IPS-18c (cell line): ENCODE measurements around the gene MIA3.
"Not testable (repeated sequence)": the region's sequence is repeated elsewhere in the genome, so short reads cannot be mapped to it uniquely, and the experiment has no call there.

Experiments
- H3K4me3 ChIP-seq: 2 replicates; pipeline ENCODE4 v1.7.0; 2013; ENCODE audit warnings: low read depth, mild to moderate bottlenecking, low read length, moderate library complexity; ENCODE audit not compliant: insufficient read depth
- H3K9me3 ChIP-seq: one replicate; pipeline ENCODE4 v1.6.1; 2013; ENCODE audit warnings: mild to moderate bottlenecking, low read length, moderate library complexity; ENCODE audit not compliant: control insufficient read depth, insufficient read depth

Gene MIA3, protein sequence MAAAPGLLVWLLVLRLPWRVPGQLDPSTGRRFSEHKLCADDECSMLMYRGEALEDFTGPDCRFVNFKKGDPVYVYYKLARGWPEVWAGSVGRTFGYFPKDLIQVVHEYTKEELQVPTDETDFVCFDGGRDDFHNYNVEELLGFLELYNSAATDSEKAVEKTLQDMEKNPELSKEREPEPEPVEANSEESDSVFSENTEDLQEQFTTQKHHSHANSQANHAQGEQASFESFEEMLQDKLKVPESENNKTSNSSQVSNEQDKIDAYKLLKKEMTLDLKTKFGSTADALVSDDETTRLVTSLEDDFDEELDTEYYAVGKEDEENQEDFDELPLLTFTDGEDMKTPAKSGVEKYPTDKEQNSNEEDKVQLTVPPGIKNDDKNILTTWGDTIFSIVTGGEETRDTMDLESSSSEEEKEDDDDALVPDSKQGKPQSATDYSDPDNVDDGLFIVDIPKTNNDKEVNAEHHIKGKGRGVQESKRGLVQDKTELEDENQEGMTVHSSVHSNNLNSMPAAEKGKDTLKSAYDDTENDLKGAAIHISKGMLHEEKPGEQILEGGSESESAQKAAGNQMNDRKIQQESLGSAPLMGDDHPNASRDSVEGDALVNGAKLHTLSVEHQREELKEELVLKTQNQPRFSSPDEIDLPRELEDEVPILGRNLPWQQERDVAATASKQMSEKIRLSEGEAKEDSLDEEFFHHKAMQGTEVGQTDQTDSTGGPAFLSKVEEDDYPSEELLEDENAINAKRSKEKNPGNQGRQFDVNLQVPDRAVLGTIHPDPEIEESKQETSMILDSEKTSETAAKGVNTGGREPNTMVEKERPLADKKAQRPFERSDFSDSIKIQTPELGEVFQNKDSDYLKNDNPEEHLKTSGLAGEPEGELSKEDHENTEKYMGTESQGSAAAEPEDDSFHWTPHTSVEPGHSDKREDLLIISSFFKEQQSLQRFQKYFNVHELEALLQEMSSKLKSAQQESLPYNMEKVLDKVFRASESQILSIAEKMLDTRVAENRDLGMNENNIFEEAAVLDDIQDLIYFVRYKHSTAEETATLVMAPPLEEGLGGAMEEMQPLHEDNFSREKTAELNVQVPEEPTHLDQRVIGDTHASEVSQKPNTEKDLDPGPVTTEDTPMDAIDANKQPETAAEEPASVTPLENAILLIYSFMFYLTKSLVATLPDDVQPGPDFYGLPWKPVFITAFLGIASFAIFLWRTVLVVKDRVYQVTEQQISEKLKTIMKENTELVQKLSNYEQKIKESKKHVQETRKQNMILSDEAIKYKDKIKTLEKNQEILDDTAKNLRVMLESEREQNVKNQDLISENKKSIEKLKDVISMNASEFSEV (N-terminal part only)

DNA sequence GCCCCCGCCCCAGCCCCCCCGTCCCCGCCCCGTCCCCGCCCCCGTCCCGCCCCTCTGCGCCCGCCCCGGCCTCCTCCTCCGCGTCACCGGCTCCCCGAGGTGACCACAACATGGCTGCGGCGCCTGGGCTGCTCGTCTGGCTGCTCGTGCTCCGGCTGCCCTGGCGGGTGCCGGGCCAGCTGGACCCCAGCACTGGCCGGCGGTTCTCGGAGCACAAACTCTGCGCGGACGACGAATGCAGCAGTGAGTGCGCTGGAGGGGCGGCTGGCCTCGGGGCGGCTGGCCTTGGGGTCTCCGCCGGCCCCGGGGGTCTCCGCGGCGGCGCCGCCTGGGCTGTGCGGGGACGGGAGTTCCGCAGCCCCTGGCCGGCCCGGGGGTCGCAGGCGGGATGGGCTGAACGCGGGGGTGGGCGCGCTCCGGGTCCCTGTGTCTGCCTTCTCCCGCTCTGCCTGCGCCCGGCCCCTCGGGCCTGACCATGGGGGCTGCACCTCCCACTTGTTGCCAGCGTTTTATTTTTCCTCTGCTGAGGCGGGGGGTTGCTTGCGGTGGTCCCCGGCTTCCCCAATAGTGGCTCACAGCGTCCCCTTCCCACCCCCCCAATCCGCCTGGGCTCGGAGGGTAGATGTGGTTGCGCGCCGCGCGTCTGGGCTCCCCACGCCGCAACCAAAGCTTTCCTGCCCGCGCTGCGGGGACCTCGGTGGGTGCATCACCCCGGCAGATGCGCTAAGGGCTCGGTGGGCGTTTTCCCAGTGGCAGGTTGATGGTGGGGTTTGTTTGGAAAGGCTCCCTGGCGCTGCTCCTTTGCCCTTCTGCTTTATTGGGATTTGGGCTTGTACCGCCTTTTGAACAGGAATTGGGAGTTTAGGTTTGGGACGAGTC, at the start of gene MIA3:
TSS of gene MIA3 (plus strand) at position 97 of the 879 bp plus-strand sequence. CDS start at position 111, 14 bp downstream.
- Histone ChIP-seq H3K9me3 (no peaks in the 10 kb centered on the region), H3K4me3 (peak within 1 kb of the TSS; percentile 87)

DNA sequence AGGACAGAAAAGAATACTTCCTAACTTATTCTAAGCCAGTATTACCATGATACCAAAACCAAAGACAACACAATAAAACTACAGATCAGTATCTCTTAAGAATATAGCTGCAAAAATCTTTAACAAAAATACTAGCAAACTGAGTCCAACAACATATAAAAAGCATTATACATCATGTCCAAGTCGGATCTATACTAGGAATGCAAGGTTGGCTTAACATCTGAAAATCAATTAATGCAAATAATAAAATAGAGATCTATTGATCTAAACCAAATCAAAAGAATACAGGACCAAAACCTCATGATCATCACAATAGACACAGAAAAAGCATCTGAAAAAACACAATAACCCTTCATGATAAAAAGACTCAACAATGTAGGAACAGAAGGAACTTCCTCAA, 47.1 kb upstream of the MIA3 start:
- Histone ChIP-seq H3K4me3 (no peak overlapping the region), H3K9me3 (no peaks in the 10 kb centered on the region)

DNA sequence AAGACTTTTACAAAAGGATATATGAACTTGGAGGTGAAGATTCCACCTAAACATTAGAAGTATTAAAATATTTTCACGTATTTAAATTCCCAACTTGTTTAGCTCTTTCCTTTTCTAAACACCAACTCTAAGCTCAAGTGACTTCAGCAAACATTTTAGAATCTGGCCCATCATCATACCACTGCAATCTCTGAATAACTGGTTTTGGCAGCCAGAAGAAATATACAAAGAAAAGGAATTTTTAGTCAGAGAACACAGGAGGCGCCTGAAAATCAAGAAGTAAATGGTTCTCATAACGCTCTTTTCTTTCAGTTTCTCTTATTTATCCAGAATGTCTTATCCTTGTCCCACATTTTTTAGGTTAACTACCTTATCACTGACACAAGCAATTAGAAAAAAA, 38.6 kb upstream of the MIA3 start:
- Histone ChIP-seq H3K4me3 (no peak overlapping the region), H3K9me3 (no peaks in the 10 kb centered on the region)

DNA sequence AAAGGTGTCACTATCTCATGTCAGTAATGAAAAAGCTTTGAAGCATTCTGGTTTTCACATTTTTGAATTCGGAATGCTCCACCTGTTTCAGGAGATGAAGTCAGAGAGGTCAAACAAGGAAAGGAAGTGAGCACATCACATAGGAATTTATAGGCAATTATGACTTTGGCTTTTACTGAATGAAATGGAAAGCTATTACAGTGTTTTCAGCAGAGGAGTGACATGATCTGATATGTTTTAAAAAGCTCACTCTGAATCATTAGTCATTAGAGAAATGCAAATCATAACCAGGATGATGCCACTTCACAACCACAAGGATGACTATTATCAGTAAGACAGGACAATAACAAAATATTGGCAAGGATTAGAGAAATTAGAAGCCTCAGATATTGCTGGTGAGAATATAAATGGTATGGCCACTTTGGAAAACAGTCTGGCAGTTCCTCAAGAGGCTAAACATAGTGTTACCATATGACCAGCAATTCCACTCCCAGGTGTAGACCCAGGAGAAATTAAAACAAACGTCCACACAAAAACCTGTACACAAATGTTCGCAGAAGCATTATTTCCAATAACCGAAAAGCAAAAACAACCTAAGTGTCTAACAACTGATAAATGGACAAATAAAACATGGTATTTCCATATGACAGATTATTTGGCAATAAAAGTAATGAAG, 35.7 kb upstream of the MIA3 start:
- no peaks in the 10 kb centered on the region for H3K9me3 ChIP-seq
- H3K4me3 ChIP-seq = no peak overlapping the region

DNA sequence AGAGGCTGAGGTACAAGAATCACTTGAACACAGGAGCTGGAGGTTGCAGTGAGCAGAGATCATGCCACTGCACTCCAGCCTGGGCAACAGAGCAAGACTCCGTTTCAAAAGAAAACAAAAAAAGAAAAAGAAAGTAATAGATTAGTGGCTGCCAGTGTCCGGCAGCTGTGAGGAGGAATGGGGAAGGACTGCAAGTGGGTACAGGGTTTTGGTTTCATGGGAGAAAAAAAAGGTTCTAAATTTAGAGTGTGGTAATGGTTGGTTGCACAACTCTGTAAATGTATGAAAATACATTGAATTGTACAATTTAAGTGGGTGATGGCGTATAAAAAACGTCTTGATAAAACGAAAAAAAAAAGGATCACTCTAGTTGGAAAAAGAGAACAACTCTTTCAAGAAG, 34.8 kb upstream of the MIA3 start:
- Histone ChIP-seq H3K9me3 (no peaks in the 10 kb centered on the region), H3K4me3 (no peak overlapping the region)

DNA sequence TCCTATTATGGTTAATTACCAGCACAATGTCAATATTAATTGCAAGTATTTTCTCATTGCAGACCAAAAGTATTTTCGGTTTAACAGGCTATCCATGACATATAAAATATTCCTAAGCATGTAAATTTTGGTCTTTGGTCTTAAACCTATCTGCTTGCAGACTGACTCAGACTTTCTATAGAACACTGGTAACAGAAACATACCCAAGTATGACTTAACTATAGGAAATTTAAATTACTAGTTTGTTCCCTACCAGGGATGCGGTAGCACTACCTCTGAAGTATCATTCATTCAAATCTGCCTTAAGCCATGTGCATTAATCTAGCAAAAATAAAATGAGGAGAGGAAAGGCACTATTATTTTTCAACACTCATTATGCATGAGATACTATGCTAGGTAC, 31.1 kb upstream of the MIA3 start:
- no peak overlapping the region for H3K4me3 ChIP-seq
- H3K9me3 ChIP-seq = no peaks in the 10 kb centered on the region

DNA sequence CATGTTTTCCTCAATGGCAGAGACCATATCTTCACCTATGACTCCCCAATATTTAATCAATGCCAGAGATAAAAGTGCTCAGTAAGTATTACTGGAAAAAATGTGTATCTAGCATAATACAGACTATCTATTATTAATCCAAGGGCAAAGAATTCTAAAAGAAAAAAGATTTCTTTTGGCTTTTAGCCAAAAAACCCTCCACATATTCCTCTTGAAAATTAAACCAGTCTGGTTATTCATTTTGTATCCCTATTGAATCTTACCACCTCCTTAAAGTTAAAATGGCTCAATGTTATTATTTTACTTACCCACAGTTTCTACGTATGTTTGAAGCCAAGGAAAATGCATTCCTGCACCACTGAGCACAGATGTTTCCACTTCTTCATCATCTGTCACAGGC, 29.8 kb upstream of the MIA3 start:
- Histone ChIP-seq H3K9me3 (no peaks in the 10 kb centered on the region), H3K4me3 (no peak overlapping the region)

DNA sequence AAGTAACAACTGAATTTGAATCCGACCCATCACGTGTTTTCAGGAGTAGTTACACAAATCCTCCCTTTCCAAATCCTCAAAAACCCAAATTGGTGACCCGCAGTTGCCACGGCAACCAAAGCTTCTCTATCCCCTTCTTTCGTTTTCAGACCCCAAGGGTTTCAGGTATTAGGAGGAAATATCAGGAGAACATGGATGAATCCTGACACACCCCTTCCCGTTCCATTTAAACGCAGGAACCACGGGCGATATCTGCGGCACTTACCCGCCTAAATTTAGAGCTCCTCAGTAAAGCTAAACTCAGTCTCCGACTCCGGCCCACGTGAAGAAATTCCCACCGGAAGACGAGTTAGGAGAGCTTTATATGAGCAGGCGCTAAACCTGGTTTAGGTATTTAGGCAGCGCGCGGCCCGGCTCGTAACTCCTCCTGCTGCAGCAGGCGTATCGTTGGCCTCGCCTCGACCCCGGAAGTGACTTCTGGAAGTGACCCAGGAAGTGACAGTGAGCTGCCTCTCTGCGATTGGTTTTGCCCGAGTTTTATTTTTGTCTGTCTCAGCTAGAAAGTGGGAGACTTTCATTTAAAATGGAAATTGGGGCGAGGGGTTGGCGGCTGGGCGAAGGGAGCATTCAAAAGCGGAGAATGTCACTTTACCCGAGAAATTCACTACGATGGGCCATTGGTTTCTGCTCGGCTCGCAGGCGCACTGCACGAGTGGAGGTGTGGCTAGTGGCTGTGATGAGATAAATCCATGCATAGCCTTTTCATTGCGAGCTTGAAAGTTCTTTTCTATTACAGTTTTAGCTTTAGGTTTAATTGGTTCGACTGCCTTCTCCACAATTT, 28.2 kb upstream of the MIA3 start, which contains the start of gene TAF1A:
TSS of gene TAF1A (minus strand) at position 472 of the 841 bp plus-strand sequence.
- Histone ChIP-seq H3K9me3 (no peaks in the 10 kb centered on the region), H3K4me3 (peak within 1 kb of the TSS; percentile 71)

DNA sequence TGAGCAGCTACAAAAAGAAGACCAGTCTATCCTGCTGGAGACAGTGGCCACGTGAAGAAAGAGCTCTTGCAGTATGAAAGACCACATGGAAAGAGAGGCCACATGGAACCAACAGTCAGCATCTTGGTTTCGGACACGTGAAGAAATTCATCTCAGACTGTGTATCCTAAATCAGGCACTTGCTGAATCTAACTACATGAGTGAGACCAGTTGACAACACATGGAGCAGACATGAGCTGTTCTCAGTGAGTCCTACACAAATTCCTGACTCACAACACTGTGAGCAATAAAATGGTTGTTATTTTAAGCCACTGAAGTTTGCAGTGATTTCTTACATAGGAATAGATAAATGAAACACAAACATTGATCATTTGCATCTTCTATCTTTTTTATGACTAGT, 25.7 kb upstream of the MIA3 start:
- H3K9me3 ChIP-seq = no peaks in the 10 kb centered on the region
- no peak overlapping the region for H3K4me3 ChIP-seq

DNA sequence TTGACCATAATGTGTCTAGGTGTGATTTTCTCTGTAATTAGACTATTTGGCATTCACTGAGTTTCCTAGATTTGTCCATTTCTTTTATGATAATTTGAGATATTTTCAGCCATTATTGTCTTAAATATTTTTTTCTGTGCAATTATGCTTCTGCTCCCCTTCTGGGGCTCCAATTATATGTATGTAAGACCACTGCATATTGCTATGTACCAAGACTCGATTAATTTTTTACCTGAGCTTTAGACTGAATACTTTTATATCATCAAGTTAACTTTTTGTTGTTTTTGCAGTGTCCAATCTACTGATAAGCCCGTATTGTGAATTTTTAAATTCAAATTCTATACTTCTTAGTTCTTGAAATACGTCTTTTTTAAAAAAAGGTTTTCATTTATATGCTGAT, 23.1 kb upstream of the MIA3 start:
- Histone ChIP-seq H3K9me3 (no peaks in the 10 kb centered on the region), H3K4me3 (no peak overlapping the region)

DNA sequence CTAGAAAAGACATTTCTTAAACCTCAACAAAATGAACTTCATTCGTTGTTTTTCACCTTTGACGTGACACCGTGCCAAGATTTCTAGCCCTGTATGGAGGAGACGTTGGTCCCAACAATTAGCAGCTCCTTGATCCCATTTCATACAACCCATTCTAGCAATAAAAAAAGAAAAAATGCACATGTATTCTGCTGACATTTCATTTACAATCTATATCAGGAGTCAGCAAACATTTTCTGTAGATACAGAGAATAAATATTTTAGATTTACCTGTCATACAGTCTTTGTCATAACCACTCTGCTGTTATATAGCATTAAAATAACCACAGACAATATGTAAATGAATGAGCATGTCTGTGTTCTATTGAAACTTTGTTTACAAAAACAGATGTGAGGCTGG, 21.2 kb upstream of the MIA3 start:
- H3K4me3 ChIP-seq = no peak overlapping the region
- no peaks in the 10 kb centered on the region for H3K9me3 ChIP-seq

DNA sequence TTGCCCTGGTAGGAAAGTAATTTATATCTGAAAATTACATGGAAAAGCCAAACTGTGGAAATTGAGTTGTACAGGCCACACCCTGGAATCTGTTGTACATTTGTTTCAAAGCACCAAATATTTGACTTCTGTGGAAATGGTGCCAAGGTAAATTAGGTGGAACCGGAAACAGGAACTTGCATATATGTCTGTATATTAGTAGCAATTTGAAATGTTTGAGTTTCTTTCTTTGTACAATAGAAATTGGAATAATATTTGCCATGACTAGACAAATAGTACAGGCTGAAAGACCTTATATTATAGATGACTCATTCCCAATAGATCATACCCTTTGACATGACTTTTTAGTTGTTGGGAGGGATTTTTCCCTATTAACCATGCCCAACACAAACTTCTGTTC, 17.6 kb upstream of the MIA3 start:
- no peak overlapping the region for H3K4me3 ChIP-seq

DNA sequence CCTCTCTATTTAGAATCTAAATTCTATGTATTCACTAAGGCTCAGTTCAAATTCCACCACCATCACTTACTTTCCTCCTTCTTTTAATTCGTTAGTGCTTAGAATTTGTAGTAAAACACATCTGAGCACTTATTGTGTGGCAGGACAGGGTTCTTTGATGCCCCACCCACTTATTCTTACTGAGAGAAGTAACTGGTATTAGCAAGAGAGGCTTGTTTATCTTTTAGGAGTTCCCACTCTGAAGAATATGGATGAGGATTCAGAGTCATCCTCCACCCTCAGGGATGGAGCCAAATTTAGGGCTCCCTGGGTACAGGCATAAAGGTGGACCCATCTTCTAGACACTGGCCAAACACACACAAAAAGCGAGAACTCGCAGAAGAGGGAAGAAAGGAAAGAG, 16.6 kb upstream of the MIA3 start:
- Histone ChIP-seq H3K4me3 (no peak overlapping the region), H3K9me3 (no peaks in the 10 kb centered on the region)

More for the DNA sequence above, 17.6 kb upstream of the MIA3 start:
- H3K9me3 ChIP-seq = no peaks in the 10 kb centered on the region

DNA sequence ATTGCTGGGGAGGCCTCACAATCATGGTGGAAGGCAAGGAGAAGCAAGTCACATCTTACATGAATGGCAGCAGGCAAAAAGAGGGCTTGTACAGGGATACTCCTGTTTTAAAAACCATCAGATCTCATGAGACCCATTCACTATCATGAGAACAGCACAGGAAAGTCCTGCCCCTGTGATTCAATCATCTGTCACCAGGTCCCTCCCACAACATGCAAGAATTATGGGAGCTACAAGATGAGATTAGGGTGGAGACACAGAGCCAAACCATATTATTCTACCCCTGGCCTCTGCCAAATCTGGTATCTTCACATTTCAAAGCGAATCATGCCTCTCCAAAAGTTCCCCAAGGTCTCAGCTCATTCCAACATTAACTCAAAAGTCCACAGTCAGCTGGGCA, 11.1 kb upstream of the MIA3 start:
- Histone ChIP-seq H3K9me3 (peaks cover 2% of the 10 kb centered on the region), H3K4me3 (no peak overlapping the region)

DNA sequence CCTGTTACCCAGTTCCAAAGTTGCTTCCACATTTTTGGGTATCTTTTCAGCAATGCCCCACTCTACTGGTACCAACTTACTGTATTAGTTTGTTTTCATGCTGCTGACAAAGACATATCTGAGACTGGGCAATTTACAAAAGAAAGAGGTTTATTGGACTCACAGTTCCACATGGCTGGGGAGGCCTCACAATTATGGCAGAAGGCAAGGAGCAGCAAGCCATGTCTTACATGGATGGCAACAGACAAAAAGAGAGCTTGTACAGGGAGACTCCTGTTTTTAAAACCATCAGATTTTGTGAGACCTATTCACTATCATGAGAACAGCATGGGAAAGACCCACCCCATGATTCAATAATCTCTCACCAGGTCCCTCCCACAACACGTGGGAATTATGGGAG, 8.8 kb upstream of the MIA3 start:
- not testable (repeated sequence) for H3K4me3 ChIP-seq, H3K9me3 ChIP-seq
